Kidney (tissue), 14 donors: ENCODE data around the gene CEP43. TPM values are rescaled to one million over a fixed set of nuclear protein-coding genes. Genes with fewer than 3 reads are reported as not detected.

Experiments used
- DNase-seq, 5 donors: peaks; one replicate each; pipeline ENCODE4 v3.0.0-alpha.2; 2013 to 2020
- FAIRE-seq: peaks from 2 replicates; lab custom pipeline; 2012; peaks lifted over from hg19 to GRCh38; lab: Jason Lieb, UNC
- H3K27ac ChIP-seq, 2 donors: one replicate each; pipeline ENCODE4 v1.7.0; 2013; ENCODE audit warnings: low read depth in 2 of 2, low read length in 2 of 2, inconsistent platforms in 1 of 2
- H3K27me3 ChIP-seq: one replicate; pipeline ENCODE4 v1.7.1; 2013; ENCODE audit warnings: low read length, inconsistent platforms; ENCODE audit not compliant: control insufficient read depth, insufficient read depth
- H3K36me3 ChIP-seq, 3 donors: one replicate each; pipeline versions ENCODE4 v1.7.0 to v1.7.1; 2013; ENCODE audit warnings: low read length in 3 of 3, control low read depth in 1 of 3, inconsistent platforms in 1 of 3; ENCODE audit not compliant: insufficient read depth in 3 of 3, control insufficient read depth in 2 of 3
- H3K4me1 ChIP-seq, 3 donors: one replicate each; pipeline versions ENCODE4 v1.7.0 to v1.7.1; 2013; ENCODE audit warnings: low read length in 3 of 3, inconsistent platforms in 1 of 3, low read depth in 1 of 3; ENCODE audit not compliant: control insufficient read depth in 2 of 3, insufficient read depth in 2 of 3
- H3K4me3 ChIP-seq, 3 donors: one replicate each; pipeline versions ENCODE4 v1.7.0 to v1.8.1; 2013; ENCODE audit warnings: low read length in 3 of 3, control low read depth in 1 of 3, inconsistent platforms in 1 of 3
- H3K9ac ChIP-seq, 3 donors: one replicate each; pipeline versions ENCODE4 v1.7.0 to v1.7.1; 2013; ENCODE audit warnings: low read length in 3 of 3, control low read depth in 1 of 3, inconsistent platforms in 1 of 3
- H3K9me3 ChIP-seq, 3 donors: one replicate each; pipeline versions ENCODE4 v1.7.0 to v1.7.1; 2013; ENCODE audit warnings: low read length in 3 of 3, control low read depth in 1 of 3, inconsistent platforms in 1 of 3; ENCODE audit not compliant: control insufficient read depth in 2 of 3, insufficient read depth in 1 of 3
- intact Hi-C: fragments of 100-400 bp; cut with DNase I; formaldehyde crosslinking; loops from one replicate; pipeline ENCODE4 v1.11.1; 2022
- polyA plus RNA-seq: library from polyadenylated mRNA; stranded (reverse); fragments of 350-450 nt; fragmentation: Illumina TruSeq; extraction: RNeasy Lipid Tissue Mini Kit (QIAGEN cat#74804); gene quantifications from one replicate; pipeline ENCODE4 v1.2.3, GENCODE V29; 2014; ENCODE audit warnings: low read depth, low replicate concordance; ENCODE audit not compliant: insufficient read depth
- total RNA-seq: library from RNA; stranded (reverse); fragmentation: NEBNext Ultra II Directional; extraction: Animal tissue kit (Norgen Biotek cat#: 25700); gene quantifications from one replicate; pipeline ENCODE4 v1.2.1, GENCODE V29; 2021
- TF ChIP-seq, protein P1 (sequence below): IDR thresholded peaks from 3 replicates; pipeline ENCODE4 v1.5.1; 2012; ENCODE audit warnings: mild to moderate bottlenecking, moderate library complexity, borderline replicate concordance; ENCODE audit not compliant: insufficient read depth; ENCODE audit errors: extremely low read depth
- donor health status: control.
- donor health status: control.
- donor health status: control.
- donor health status: control.
- donor health status: control.
- donor health status: DM: yes; HTN: yes; CAD: no.
- donor health status: Normal renal cell carcinoma (clear cell type).

Gene CEP43
- total and polyA plus RNA-seq, 2 donors from 2014 or later, result 17.8 to 17.9 TPM

DNA sequence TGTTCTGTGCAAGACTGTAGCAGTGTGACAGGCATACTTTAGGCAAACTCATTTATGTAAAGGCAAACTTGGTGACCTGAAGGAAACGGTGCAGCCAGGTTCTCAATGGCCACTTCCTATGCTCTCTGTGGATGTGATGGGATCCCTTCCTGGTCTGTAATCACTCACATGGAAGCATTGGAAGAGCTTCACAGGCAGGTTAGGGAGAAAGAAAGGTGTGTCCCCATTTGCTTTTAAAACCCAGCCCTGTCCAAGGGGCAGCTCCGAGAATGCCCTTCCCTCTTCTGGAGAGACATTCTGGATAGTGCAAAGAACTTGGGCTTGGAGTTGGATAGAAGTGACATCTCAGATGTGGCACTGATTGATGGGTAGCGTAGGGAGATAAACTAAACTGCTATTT, 28.1 kb downstream of the CEP43 start:
- TF ChIP-seq, protein P1, sequence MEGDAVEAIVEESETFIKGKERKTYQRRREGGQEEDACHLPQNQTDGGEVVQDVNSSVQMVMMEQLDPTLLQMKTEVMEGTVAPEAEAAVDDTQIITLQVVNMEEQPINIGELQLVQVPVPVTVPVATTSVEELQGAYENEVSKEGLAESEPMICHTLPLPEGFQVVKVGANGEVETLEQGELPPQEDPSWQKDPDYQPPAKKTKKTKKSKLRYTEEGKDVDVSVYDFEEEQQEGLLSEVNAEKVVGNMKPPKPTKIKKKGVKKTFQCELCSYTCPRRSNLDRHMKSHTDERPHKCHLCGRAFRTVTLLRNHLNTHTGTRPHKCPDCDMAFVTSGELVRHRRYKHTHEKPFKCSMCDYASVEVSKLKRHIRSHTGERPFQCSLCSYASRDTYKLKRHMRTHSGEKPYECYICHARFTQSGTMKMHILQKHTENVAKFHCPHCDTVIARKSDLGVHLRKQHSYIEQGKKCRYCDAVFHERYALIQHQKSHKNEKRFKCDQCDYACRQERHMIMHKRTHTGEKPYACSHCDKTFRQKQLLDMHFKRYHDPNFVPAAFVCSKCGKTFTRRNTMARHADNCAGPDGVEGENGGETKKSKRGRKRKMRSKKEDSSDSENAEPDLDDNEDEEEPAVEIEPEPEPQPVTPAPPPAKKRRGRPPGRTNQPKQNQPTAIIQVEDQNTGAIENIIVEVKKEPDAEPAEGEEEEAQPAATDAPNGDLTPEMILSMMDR, result no peak
- intact Hi-C loops, result no loop called here
- H3K36me3 ChIP-seq, result peaks cover 10 to 33% (median 27%) of the 10 kb centered on the region in 3 donors
- H3K9me3 ChIP-seq, result no peaks in the 10 kb centered on the region
- H3K4me1 ChIP-seq, result no peaks in the 10 kb centered on the region
- no peaks in the 10 kb centered on the region for H3K27me3 ChIP-seq
- FAIRE-seq (no peak), DNase-seq (no peak)
- H3K9ac ChIP-seq, result no peak overlapping the region
- H3K4me3 ChIP-seq, result no peak overlapping the region
- H3K27ac ChIP-seq, result no peak overlapping the region

DNA sequence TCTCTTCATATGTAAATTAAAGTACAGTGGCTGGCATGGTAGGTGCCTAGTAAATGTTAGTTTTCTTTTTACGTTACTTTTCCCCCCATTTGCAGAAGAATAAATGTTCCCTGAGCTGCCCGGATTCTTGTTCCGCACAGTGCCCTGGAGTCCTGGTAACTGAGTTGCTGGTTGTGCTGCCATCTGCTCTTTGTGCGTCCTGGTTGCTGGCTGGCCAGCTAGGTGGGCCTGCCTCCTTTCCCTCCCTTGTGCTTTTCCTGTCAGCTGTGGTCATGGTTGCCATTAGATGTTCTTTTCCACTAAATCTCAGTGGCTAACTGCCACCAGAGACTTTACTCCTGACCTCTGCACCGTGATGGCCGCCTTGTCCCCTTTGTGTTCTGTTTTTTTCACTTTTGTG, 28.6 kb downstream of the CEP43 start:
- FAIRE-seq, result no peak
- Histone ChIP-seq H3K36me3 (peaks cover 10 to 33% (median 27%) of the 10 kb centered on the region in 3 donors), H3K4me3 (no peak overlapping the region), H3K9me3 (no peaks in the 10 kb centered on the region), H3K9ac (no peak overlapping the region), H3K27ac (no peak overlapping the region), H3K27me3 (no peaks in the 10 kb centered on the region), H3K4me1 (no peaks in the 10 kb centered on the region)
- intact Hi-C loops, result no loop called here
- DNase-seq, result no peak
- TF ChIP-seq, protein P1, result no peak

DNA sequence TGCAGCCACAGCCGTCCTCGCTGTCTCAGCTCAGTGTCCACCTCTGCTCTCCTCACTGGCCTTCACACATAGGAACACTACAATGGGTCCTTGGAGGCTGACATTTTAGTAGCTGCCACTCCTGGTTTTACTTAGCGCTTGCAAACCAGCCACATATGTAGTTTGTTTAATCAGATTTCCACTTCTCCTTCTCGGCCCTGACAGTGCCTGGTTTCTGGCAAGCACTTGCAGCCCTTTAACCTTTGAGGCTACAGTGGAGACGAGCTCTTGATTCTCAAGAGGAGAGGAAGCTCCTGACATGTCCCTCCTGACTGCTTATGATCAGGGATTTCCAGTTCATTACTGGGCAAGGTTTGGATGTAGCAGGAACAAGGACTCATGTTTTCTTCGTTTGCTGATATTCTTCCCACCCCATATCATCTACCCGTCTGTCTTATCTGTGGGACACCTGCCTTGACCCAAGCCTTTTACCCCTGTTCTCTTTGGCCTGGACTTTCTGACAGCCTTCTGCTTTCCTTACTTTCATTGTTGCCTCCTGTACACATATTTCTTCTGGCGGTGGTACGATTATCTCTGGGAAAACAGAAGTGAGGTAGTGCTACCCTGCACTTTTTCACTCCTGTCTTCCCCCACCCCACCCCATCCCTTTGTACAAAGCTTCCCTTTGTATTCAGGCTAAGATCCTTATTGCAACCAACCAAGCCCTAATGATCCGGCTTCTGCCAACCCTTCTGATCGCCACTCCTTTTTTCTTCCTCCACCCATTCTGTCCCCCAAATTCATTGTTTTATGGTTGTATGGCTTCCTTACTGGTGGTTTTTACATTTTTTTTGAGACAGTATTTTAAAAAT, 31.2 kb downstream of the CEP43 start:
- TF ChIP-seq, protein P1, result no peak
- no peak for FAIRE-seq
- H3K27ac ChIP-seq, result no peak overlapping the region
- H3K4me1 ChIP-seq, result no peaks in the 10 kb centered on the region
- no peaks in the 10 kb centered on the region for H3K27me3 ChIP-seq
- H3K9ac ChIP-seq, result no peak overlapping the region
- H3K4me3 ChIP-seq, result no peak overlapping the region
- H3K9me3 ChIP-seq, result no peaks in the 10 kb centered on the region
- DNase-seq, result no peak
- peaks cover 13 to 45% (median 34%) of the 10 kb centered on the region in 3 donors for H3K36me3 ChIP-seq
- intact Hi-C loops, result no loop called here
